ENCODE results near the gene HNRNPA2B1. TPM values are rescaled to one million over a fixed set of nuclear protein-coding genes. Genes with fewer than 3 reads are reported as not detected.

The HNRNPA2B1 gene
- total and polyA plus RNA-seq, 2 of the 4 experiments (the other 2 are of a cell fraction), result 49.3 to 515 TPM

GRCh38 chr7:26162431-26162830, 38.1 kb downstream of the HNRNPA2B1 start:
- Histone ChIP-seq H3K9ac (ENCODE audit: low read depth, low read length) (no peak overlapping the region), H3K56ac (ENCODE audit: extremely low read depth, insufficient read depth, low read length) (no peak overlapping the region), H2BK20ac (ENCODE audit: low read depth, low read length) (no peak overlapping the region), H2AK9ac (replicated peaks; ENCODE audit: low read depth, low read length, poor library complexity) (no peak overlapping the region), H3K23ac (ENCODE audit: low read depth, low read length) (no peak overlapping the region), H3K9me1 (ENCODE audit: insufficient read depth, low read length) (peaks cover 16% of the 10 kb centered on the region), H3K4me1 (ENCODE audit: control insufficient read depth, insufficient read depth, low read length) (peaks cover 9% of the 10 kb centered on the region), H3K14ac (replicated peaks; ENCODE audit: low read depth, low read length) (no peak overlapping the region), H4K8ac (ENCODE audit: low read depth in 2 of 2, low read length in 2 of 2) (no peak overlapping the region), H3K27ac (ENCODE audit: insufficient read depth, low read length) (no peak overlapping the region), H3K27me3 (ENCODE audit: control insufficient read depth, insufficient read depth, low read length) (no peaks in the 10 kb centered on the region), H4K5ac (ENCODE audit: low read depth, low read length) (no peak overlapping the region), H2AFZ (replicated peaks; ENCODE audit: low read length, poor library complexity) (no peak overlapping the region), H2BK120ac (ENCODE audit: low read depth, low read length) (no peak overlapping the region), H2BK15ac (ENCODE audit: low read depth, low read length) (no peak overlapping the region), H3K79me1 (ENCODE audit: low read depth in 1 of 2, low read length in 2 of 2) (peaks cover 13 to 42% of the 10 kb centered on the region in 2 experiments), H4K20me1 (ENCODE audit: insufficient read depth, low read length) (no peaks in the 10 kb centered on the region), H3K36me3 (ENCODE audit: control insufficient read depth, insufficient read depth, low read length) (no peaks in the 10 kb centered on the region), H3K9me3 (ENCODE audit: control insufficient read depth, insufficient read depth, low read length) (no peaks in the 10 kb centered on the region), H3K18ac (ENCODE audit: low read depth, low read length) (no peak overlapping the region), H3K4ac (ENCODE audit: low read depth, low read length) (no peak overlapping the region), H2AK5ac (ENCODE audit: low read depth, low read length) (no peak overlapping the region), H3K4me3 (ENCODE audit: insufficient read depth, low read depth, low read length) (no peak overlapping the region), H3K4me2 (ENCODE audit: low read depth, low read length) (no peak overlapping the region), H2BK5ac (ENCODE audit: low read depth, low read length, poor library complexity, severe bottlenecking) (no peak overlapping the region), H4K91ac (ENCODE audit: insufficient read depth, low read depth, low read length) (no peak overlapping the region)
- intact Hi-C loops (cut with micrococcal nuclease) (no loop called here), in situ Hi-C loops (cut with MboI; ENCODE audit: low sequenced_read_pairs) (no loop called here), dilution Hi-C loops (cut with HindIII; ENCODE audit: low sequenced_read_pairs, unreplicated experiment) (no loop called here)
- no CpG with 5 or more reads among the region's 2 CpGs for WGBS, 2 experiments (ENCODE audit: extremely low coverage in 2 of 2, insufficient read length in 1 of 2)
- DNase-seq (no peak), ATAC-seq (ENCODE audit: low read depth) (no peak)
- POLR2A ChIA-PET (ENCODE audit: unreplicated experiment), result interaction anchor here (0.6 kb wide), 1 partner anchor 1534 kb away, joined by 3 read pairs; no protein-coding TSS in a partner anchor
- no TSS peak for BruUV-seq (replicated peaks)
- CTCF ChIA-PET, result interaction anchor here (0.7 kb wide), 1 partner anchor 209 kb away, joined by 9 read pairs; no protein-coding TSS in a partner anchor
- TF ChIP-seq MAZ (IDR thresholded peaks at IDR 0.05; ENCODE audit: borderline replicate concordance, low read depth, low read length) (no peak), CHD1 (IDR thresholded peaks at IDR 0.05; ENCODE audit: low read depth, low read length) (no peak), BHLHE40 (IDR thresholded peaks at IDR 0.05; ENCODE audit: low read depth, low read length) (no peak), USF2 (IDR thresholded peaks at IDR 0.05; ENCODE audit: low read depth, low read length) (no peak), NFE2L2 (IDR thresholded peaks at IDR 0.05; ENCODE audit: low read depth, low read length) (no peak), MAFK (IDR thresholded peaks at IDR 0.05; ENCODE audit: low read depth, low read length) (no peak)

Measured in IMR-90 (cell line).